Stimulated activated CD8-positive, alpha-beta memory T cell treated with anti-CD3 and anti-CD28 coated beads, Interleukin-2, amount 100 ng/mL, for 48 hours (primary cell): ENCODE data around the gene SOD3.

Source experiments
- DNase-seq, 2 donors: peaks; one replicate each; pipeline ENCODE4 v3.0.0-alpha.2; 2020; ENCODE audit warnings: low read depth in 2 of 2

Gene SOD3

GRCh38 chr4:24801136-24801855 is 5.9 kb downstream of the SOD3 start:
- DNase-seq: no peak

DNA sequence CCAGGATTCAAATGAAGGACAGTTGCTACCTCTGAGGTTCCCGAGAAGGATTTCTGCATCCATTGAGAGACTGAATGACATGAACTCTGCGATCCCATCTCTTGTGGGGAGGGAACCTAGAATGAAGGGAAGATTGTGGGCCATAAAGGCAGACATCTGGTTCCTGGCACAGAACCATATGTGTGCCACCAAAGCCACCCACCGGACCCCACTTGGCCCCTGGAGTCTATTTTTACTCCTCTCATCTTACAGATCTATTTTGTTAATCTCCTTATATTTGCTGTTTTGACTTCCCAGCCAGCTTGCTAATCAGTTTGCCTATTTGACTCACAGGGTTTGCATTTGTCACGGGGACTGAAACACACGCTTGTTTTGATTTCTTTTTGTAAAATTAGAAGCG is 7.3 kb downstream of the SOD3 start:
- DNase-seq: no peak

DNA sequence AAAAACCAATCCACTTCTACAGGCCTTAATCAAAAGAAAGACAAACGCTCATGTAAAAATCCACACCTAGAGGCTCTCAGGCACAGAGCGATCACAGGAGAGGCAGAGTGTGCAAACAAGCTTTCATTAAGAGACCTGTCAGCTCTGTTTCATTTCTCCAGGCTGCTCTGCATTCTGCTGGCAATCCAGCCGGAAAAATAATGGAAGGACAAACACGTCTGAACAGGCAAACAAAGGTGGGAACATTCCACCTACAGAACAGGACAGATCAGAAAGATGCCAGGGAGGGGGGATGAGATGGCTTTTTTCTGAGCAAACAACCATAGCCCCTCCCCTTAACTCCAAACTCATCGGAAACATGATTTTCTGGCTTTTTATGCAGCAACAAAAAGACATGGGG is 9.7 kb downstream of the SOD3 start:
- no peak for DNase-seq

DNA sequence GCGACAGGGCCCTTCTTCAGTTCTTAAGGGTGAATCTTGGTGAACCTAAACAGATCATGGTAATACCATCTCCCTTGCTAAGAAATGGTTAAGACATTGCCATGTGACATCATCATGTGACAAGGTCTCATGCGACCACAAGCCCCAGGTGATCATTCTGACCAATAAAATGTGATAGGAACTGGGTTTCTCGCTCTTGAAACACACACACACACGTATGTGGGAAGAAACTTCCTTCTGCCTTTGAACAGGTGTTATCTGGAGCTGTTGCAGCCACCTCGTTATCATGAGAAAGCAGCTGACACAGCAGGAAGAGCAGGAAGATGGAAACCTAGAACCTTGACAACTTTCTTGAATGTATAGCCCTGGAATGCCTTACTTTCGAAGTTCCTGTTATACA is 10.2 kb downstream of the SOD3 start:
- DNase-seq: no peak

GRCh38 chr4:24806206-24806990 is 11.0 kb downstream of the SOD3 start:
- no peak for DNase-seq

DNA sequence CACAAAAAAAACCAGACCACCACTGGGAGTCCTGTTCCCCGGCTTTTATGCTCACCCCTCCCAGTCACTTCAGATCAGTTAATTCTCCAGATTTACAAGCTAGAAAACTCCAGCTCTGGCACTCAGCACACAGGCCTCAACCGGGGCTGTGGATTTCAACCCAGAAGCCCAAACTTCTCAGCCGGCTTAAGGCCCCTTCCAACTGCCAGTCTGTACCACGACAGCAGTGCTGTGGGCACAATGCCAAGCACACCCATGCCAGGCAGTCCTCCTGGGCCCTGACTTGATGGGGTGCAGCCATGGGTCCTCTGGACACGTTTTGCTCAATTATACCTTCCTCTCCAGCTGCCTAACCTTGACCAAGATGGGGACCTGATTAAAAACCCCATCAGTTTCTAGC is 12.2 kb downstream of the SOD3 start:
- DNase-seq: no peak

DNA sequence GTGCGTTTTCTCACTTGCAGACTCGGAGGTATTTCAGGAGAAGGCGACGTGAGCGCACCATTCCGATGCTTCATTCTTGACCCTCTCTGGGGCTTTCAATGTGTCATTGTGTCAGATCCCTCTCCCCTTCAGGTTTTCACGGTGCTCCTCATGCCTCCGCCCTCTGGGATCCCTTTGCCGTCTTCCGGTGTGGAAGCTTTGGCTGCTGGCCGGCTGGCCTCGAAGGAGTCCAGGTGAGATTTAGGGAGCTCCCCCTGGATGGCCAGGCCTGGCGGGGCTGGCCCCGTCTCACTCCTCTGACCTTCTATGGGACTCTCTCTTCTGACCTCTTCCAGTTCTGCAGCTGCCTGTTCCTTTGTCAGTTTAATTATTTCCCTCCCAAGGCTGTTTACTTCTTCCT is 12.9 kb downstream of the SOD3 start:
- DNase-seq: no peak

DNA sequence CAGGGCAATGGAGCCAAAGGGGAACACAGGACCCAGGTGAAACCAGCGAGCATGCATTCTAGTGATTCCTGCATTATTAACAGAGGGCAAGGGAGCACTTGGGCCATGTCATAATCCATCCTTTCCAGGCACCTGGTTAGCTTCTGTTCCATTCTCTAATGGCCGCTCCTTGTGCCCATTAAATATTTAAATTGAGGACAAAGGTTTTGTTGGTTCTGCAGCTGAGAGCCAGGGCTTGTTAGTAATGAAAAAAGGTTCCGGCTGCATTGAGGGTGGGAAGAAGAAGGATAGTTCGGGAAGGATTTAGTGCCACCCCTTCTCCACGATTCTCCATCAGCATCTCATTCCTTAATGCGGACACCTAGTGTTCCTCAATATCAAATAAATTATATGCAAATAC is 13.6 kb downstream of the SOD3 start:
- DNase-seq: no peak

GRCh38 chr4:24809376-24809775 is 14.0 kb downstream of the SOD3 start:
- no peak for DNase-seq

DNA sequence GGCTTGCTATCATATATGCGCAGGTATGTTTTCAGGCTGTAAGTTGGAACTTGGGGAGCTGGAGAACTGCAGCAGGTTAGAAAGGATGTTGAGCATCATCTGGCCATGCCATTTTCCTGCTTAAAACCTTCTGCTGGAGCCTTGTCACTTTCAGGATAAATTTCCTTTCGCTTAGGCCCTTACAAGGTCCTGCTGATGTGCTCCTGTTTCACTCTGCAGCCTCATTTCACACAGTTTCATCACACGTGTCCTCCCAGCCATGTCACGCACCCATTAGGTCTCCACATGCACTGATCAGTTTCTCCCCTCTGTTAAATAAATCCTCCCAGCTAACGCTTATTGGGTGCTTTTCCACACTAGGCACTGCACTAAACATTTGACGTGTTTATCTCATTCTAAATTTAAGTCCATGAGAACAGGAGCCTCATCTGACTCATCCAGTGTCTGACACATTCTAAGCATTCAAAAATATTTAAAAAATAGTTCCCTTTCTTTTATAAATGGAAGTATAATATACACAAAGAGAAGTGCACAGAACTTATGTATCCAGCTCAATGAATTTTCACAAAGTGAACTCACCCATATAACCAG is 14.5 kb downstream of the SOD3 start:
- DNase-seq: no peak

- no peak for DNase-seq
Measured at GRCh38 chr4:24810871-24811631, 15.7 kb downstream of the SOD3 start.

DNA sequence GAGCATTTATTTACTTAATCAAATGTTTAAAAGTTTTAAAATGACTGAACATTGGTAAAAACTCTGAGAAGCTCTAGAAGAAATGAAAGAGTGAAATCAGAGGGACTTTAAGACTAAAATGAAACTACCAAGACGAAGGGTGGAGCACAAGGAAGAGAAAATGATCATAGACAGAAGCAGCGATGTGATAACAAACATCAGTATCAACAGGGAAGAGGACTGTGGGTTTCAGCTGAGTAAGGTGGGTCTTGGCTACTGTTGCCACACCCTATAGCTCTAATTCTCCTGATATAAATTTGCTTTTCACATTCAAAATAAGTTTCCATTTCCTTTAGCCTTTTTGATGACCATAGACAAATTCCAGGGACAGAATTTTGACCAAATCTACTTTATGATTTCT is 18.4 kb downstream of the SOD3 start:
- no peak for DNase-seq

GRCh38 chr4:24816797-24817196 is 21.4 kb downstream of the SOD3 start:
- no peak for DNase-seq

DNA sequence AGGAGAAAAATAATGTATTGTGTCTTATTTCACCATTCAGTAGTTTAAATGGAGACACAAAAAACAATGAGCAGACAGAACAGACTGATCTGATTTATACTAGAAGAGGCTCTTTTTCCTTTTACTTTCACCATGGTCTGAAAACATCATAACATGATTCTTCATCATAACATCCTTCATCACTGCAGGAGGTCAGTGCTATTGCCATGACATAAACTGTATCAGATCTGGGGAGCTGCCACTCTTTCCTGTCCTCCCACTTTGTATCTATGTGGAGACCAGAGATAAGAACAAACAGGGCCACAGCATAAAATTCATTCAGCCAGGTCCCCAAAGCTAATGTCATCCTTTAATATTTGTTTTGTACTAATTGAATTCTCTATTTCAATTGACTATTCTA is 25.2 kb downstream of the SOD3 start:
- DNase-seq: no peak

GRCh38 chr4:24824720-24825119 is 29.3 kb downstream of the SOD3 start:
- DNase-seq: no peak

DNA sequence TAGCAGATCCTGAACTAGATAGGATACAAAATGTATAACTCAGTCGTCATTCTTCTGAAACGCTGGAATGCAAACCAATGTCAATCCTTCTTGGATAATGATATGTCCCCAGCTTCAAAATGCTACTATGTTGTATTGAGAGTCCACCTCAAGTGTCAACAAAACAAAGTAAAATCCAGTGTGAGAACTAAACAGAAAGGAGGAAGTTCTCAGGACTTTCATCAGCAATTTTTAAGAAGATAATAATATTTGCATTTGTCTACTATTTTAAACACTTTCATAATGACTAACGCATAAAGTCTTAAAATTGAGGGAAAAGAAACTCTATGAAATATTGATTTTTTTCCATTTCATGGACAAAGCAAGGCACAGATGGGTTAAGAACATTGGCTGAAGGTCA is 36.3 kb downstream of the SOD3 start:
- no peak for DNase-seq

GRCh38 chr4:24835696-24836095 is 40.3 kb downstream of the SOD3 start:
- no peak for DNase-seq

- DNase-seq: no peak
Measured at GRCh38 chr4:24836661-24837242, 41.4 kb downstream of the SOD3 start.

- DNase-seq: no peak
Measured at GRCh38 chr4:24837336-24837735, 42.0 kb downstream of the SOD3 start.

- no peak for DNase-seq
Measured at GRCh38 chr4:24837781-24838180, 42.4 kb downstream of the SOD3 start.

GRCh38 chr4:24840362-24840761 is 45.0 kb downstream of the SOD3 start:
- no peak for DNase-seq
